Measurements from ENCODE around the gene RIIAD1.

Gene RIIAD1

GRCh38 chr1:151713044-151713443 is 8.3 kb upstream of the RIIAD1 start:
- H3K36me3 ChIP-seq (ENCODE audit: control insufficient read depth in 2 of 2, insufficient read depth in 1 of 2, low read length in 2 of 2), result no peaks in the 10 kb centered on the region
- no peak for TF ChIP-seq KLF16 (tag by site-specific recombination; IDR thresholded peaks at IDR 0.05)
- TF ChIP-seq ZNF202 (tag by site-specific recombination; IDR thresholded peaks at IDR 0.05; ENCODE audit: borderline replicate concordance), result no peak
- no peak for TF ChIP-seq BCL11A (tag by site-specific recombination; IDR thresholded peaks at IDR 0.05; ENCODE audit: low read depth)
- TF ChIP-seq PRDM1 (tag by site-specific recombination; IDR thresholded peaks at IDR 0.05), result no peak
- no peak for TF ChIP-seq CTCF (tag by site-specific recombination; IDR thresholded peaks at IDR 0.05)
- TF ChIP-seq ZNF654 (tag by site-specific recombination; IDR thresholded peaks at IDR 0.05; ENCODE audit: low read depth), result no peak
- no peaks in the 10 kb centered on the region for H3K4me1 ChIP-seq (ENCODE audit: control insufficient read depth, insufficient read depth, low read length)
- CTCF ChIA-PET, result interaction anchor here (0.6 to 0.8 kb wide), 3 partner anchors 11 to 1199 kb away, joined by 3 read pairs; no protein-coding TSS in a partner anchor
- POLR2A ChIA-PET, result no interaction called here
- H3K27ac ChIP-seq (ENCODE audit: extremely low read depth, low read depth, low read length), result no peak overlapping the region
- no peak overlapping the region for H3K4me3 ChIP-seq (ENCODE audit: low read depth, low read length)
- no peaks in the 10 kb centered on the region for H3K9me3 ChIP-seq (ENCODE audit: control insufficient read depth, insufficient read depth, low read depth, low read length)

GRCh38 chr1:151713874-151714273 is 7.4 kb upstream of the RIIAD1 start:
- Histone ChIP-seq H3K4me1 (ENCODE audit: control insufficient read depth, insufficient read depth, low read length) (no peaks in the 10 kb centered on the region), H3K27ac (ENCODE audit: extremely low read depth, low read depth, low read length) (no peak overlapping the region), H3K4me3 (ENCODE audit: low read depth, low read length) (no peak overlapping the region), H3K36me3 (ENCODE audit: control insufficient read depth in 2 of 2, insufficient read depth in 1 of 2, low read length in 2 of 2) (no peaks in the 10 kb centered on the region), H3K9me3 (ENCODE audit: control insufficient read depth, insufficient read depth, low read depth, low read length) (no peaks in the 10 kb centered on the region)
- TF ChIP-seq HOXD13 (CRISPR knock-in tag; IDR thresholded peaks at IDR 0.05; ENCODE audit: borderline replicate concordance) (no peak), RBAK (tag by site-specific recombination; IDR thresholded peaks at IDR 0.05) (no peak), ZBTB17 (tag by site-specific recombination; IDR thresholded peaks at IDR 0.05) (peak; percentile 34)
- ChIA-PET POLR2A (no interaction called here), CTCF (interaction anchor here (0.8 kb wide), 1 partner anchor 122 kb away, joined by 3 read pairs; no protein-coding TSS in a partner anchor)

- no peaks in the 10 kb centered on the region for H3K36me3 ChIP-seq (ENCODE audit: control insufficient read depth in 2 of 2, insufficient read depth in 1 of 2, low read length in 2 of 2)
- H3K4me1 ChIP-seq (ENCODE audit: control insufficient read depth, insufficient read depth, low read length), result no peaks in the 10 kb centered on the region
- ChIA-PET CTCF (interaction anchor here (0.8 to 1.6 kb wide), 5 partner anchors 17 to 121 kb away, joined by 3 to 6 read pairs (median 3); no protein-coding TSS in a partner anchor), POLR2A (no interaction called here)
- no peak overlapping the region for H3K27ac ChIP-seq (ENCODE audit: extremely low read depth, low read depth, low read length)
- H3K9me3 ChIP-seq (ENCODE audit: control insufficient read depth, insufficient read depth, low read depth, low read length), result no peaks in the 10 kb centered on the region
- H3K4me3 ChIP-seq (ENCODE audit: low read depth, low read length), result no peak overlapping the region
- peak; percentile 59 for TF ChIP-seq ZFHX2 (tag by site-specific recombination; conservative IDR thresholded peaks at IDR 0.05)
- TF ChIP-seq EGR2 (tag by site-specific recombination; IDR thresholded peaks at IDR 0.05; ENCODE audit: low read depth), result peak; percentile 51; the same call in 1 of the 2 replicates
- no peak for TF ChIP-seq ZNF18 (tag by site-specific recombination; IDR thresholded peaks at IDR 0.05)
- TF ChIP-seq ZNF280C (tag by site-specific recombination; IDR thresholded peaks at IDR 0.05), result no peak
- TF ChIP-seq ZNF623 (tag by site-specific recombination; IDR thresholded peaks at IDR 0.05), result no peak
- TF ChIP-seq ZNF473 (tag by site-specific recombination; IDR thresholded peaks at IDR 0.05), result no peak
- TF ChIP-seq ZNF23 (tag by site-specific recombination; IDR thresholded peaks at IDR 0.05; ENCODE audit: borderline replicate concordance), result no peak
- TF ChIP-seq ZNF664 (tag by site-specific recombination; IDR thresholded peaks at IDR 0.05), result no peak
- TF ChIP-seq ZNF10 (tag by site-specific recombination; IDR thresholded peaks at IDR 0.05), result no peak
- TF ChIP-seq WT1 (tag by site-specific recombination; IDR thresholded peaks at IDR 0.05), result no peak
- no peak for TF ChIP-seq ZSCAN16 (tag by site-specific recombination; IDR thresholded peaks at IDR 0.05)
- TF ChIP-seq REST (tag by site-specific recombination; IDR thresholded peaks at IDR 0.05), result peak; percentile 72
- TF ChIP-seq SP2 (tag by site-specific recombination; IDR thresholded peaks at IDR 0.05), result no peak
Observed at GRCh38 chr1:151714820-151715725, 6.2 kb upstream of the RIIAD1 start.
